HEK293 (cell line): ENCODE measurements around the gene CFAP69.

Experiments
- CTCF ChIA-PET: fragments of 350-600 bp; formaldehyde crosslinking; extraction: SDS; loops from one replicate; lab custom pipeline; 2021; ENCODE audit warnings: antibody characterized with exemption; lab: Yijun Ruan, JAX
- POLR2A ChIA-PET: fragments of 300-600 bp; formaldehyde crosslinking; extraction: SDS; loops from one replicate; lab custom pipeline; 2020; ENCODE audit warnings: antibody characterized with exemption, inconsistent platforms; lab: Yijun Ruan, JAX
- H3K27ac ChIP-seq: fragments of 200-500 bp; sonication (Bioruptor generic); 2 replicates; pipeline ENCODE4 v1.5.1; 2014; ENCODE audit warnings: low read depth, low read length, control low read depth, inconsistent platforms; ENCODE audit errors: extremely low read depth
- H3K36me3 ChIP-seq, 2 experiments: fragments of 200-500 bp in 1 of 2; sonication (Bioruptor generic) in 1 of 2; 1 replicate in 1 of 2; 2 replicates in 1 of 2; pipeline ENCODE4 v1.5.1; 2014 to 2017; ENCODE audit warnings: inconsistent platforms in 2 of 2, low read length in 2 of 2; ENCODE audit not compliant: control insufficient read depth in 2 of 2, insufficient read depth in 1 of 2
- H3K4me1 ChIP-seq: fragments of 200-500 bp; sonication (Bioruptor generic); 2 replicates; pipeline ENCODE4 v1.5.1; 2014; ENCODE audit warnings: mild to moderate bottlenecking, low read length, inconsistent platforms; ENCODE audit not compliant: control insufficient read depth, insufficient read depth
- H3K4me3 ChIP-seq: 2 replicates; pipeline ENCODE4 v1.5.1; 2011; ENCODE audit warnings: low read depth, mild to moderate bottlenecking, control low read depth, low read length, moderate library complexity
- H3K9me3 ChIP-seq: fragments of 200-500 bp; sonication (Bioruptor generic); 2 replicates; pipeline ENCODE4 v1.5.1; 2014; ENCODE audit warnings: low read depth, low read length, inconsistent platforms; ENCODE audit not compliant: control insufficient read depth, insufficient read depth
- BCL6B ChIP-seq: fragments of 450-650 bp; formaldehyde crosslinking; IDR thresholded peaks from 2 replicates; pipeline ENCODE4 v1.5.1; 2017; ENCODE audit warnings: missing biosample characterization, missing genetic modification characterization
- FEZF1 ChIP-seq: fragments of 450-650 bp; formaldehyde crosslinking; IDR thresholded peaks from 2 replicates; pipeline ENCODE4 v1.5.1; 2016; ENCODE audit warnings: missing biosample characterization, missing genetic modification characterization
- PRDM2 ChIP-seq: fragments of 450-650 bp; formaldehyde crosslinking; IDR thresholded peaks from 2 replicates; pipeline ENCODE4 v1.5.1; 2016; ENCODE audit warnings: missing biosample characterization, missing genetic modification characterization, borderline replicate concordance
- YY2 ChIP-seq: fragments of 450-650 bp; formaldehyde crosslinking; IDR thresholded peaks from 2 replicates; pipeline ENCODE4 v1.5.1; 2016; ENCODE audit warnings: missing biosample characterization, missing genetic modification characterization
- ZIC2 ChIP-seq: fragments of 450-650 bp; formaldehyde crosslinking; IDR thresholded peaks from 2 replicates; pipeline ENCODE4 v1.5.1; 2016; ENCODE audit warnings: missing biosample characterization, missing genetic modification characterization
- ZNF157 ChIP-seq: fragments of 450-650 bp; formaldehyde crosslinking; IDR thresholded peaks from 2 replicates; pipeline ENCODE4 v1.5.1; 2016; ENCODE audit warnings: missing biosample characterization, missing genetic modification characterization
- ZNF311 ChIP-seq: fragments of 450-650 bp; formaldehyde crosslinking; IDR thresholded peaks from 2 replicates; pipeline ENCODE4 v1.5.1; 2017; ENCODE audit warnings: missing biosample characterization, missing genetic modification characterization, borderline replicate concordance
- ZNF548 ChIP-seq: fragments of 450-650 bp; formaldehyde crosslinking; IDR thresholded peaks from 2 replicates; pipeline ENCODE4 v1.5.1; 2016; ENCODE audit warnings: missing biosample characterization, missing genetic modification characterization
- ZNF623 ChIP-seq: fragments of 450-650 bp; formaldehyde crosslinking; IDR thresholded peaks from 2 replicates; pipeline ENCODE4 v1.5.1; 2016; ENCODE audit warnings: missing biosample characterization, missing genetic modification characterization
- ZNF664 ChIP-seq: fragments of 450-650 bp; formaldehyde crosslinking; IDR thresholded peaks from 2 replicates; pipeline ENCODE4 v1.5.1; 2016; ENCODE audit warnings: missing biosample characterization, missing genetic modification characterization
- ZNF785 ChIP-seq: fragments of 450-650 bp; formaldehyde crosslinking; IDR thresholded peaks from 2 replicates; pipeline ENCODE4 v1.5.1; 2016; ENCODE audit warnings: missing biosample characterization, missing genetic modification characterization
- ZNF830 ChIP-seq: fragments of 450-650 bp; IDR thresholded peaks from 2 replicates; pipeline ENCODE4 v1.5.0; 2018; ENCODE audit warnings: missing biosample characterization, missing genetic modification characterization, low read depth, mild to moderate bottlenecking, moderate library complexity
- TF ChIP-seq, protein P1 (sequence below): fragments of 450-650 bp; formaldehyde crosslinking; IDR thresholded peaks from 2 replicates; pipeline ENCODE4 v1.5.1; 2016; ENCODE audit warnings: missing biosample characterization, missing genetic modification characterization
- TF ChIP-seq, protein P2 (sequence below): fragments of 450-650 bp; formaldehyde crosslinking; IDR thresholded peaks from 2 replicates; pipeline ENCODE4; 2016; ENCODE audit warnings: missing biosample characterization, missing genetic modification characterization
- TF ChIP-seq, protein P3 (sequence below): sonication (generic); formaldehyde crosslinking; IDR thresholded peaks from 2 replicates; pipeline ENCODE4 v1.8.1; 2022; ENCODE audit warnings: mild to moderate bottlenecking, moderate library complexity, missing genetic modification reagents

CFAP69 gene

DNA sequence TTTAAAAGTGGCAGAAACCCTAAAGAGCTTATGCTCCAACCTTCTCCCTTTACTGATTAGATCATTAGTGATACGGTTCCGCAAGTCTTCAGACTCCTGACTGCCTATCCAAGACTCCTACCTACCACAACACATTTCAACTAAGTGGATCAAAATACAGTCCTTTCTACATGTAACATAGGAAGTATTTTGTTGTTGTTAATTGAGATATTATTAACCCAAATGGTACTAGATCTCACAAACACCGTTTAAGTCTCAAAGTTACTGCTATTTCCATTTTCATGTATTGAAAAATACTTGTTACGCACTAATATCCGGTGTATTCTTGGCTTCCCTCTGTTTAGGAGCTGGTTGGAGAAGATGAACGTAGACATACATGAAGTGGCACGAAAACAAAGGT, 75.0 kb downstream of the CFAP69 start:
- ChIA-PET CTCF (no interaction called here), POLR2A (no interaction called here)
- H3K4me3 ChIP-seq = no peak overlapping the region
- no peaks in the 10 kb centered on the region for H3K36me3 ChIP-seq
- TF ChIP-seq, protein P1, sequence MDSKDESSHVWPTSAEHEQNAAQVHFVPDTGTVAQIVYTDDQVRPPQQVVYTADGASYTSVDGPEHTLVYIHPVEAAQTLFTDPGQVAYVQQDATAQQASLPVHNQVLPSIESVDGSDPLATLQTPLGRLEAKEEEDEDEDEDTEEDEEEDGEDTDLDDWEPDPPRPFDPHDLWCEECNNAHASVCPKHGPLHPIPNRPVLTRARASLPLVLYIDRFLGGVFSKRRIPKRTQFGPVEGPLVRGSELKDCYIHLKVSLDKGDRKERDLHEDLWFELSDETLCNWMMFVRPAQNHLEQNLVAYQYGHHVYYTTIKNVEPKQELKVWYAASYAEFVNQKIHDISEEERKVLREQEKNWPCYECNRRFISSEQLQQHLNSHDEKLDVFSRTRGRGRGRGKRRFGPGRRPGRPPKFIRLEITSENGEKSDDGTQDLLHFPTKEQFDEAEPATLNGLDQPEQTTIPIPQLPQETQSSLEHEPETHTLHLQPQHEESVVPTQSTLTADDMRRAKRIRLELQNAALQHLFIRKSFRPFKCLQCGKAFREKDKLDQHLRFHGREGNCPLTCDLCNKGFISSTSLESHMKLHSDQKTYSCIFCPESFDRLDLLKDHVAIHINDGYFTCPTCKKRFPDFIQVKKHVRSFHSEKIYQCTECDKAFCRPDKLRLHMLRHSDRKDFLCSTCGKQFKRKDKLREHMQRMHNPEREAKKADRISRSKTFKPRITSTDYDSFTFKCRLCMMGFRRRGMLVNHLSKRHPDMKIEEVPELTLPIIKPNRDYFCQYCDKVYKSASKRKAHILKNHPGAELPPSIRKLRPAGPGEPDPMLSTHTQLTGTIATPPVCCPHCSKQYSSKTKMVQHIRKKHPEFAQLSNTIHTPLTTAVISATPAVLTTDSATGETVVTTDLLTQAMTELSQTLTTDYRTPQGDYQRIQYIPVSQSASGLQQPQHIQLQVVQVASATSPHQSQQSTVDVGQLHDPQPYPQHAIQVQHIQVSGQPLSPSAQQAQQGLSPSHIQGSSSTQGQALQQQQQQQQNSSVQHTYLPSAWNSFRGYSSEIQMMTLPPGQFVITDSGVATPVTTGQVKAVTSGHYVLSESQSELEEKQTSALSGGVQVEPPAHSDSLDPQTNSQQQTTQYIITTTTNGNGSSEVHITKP = no peak
- TF ChIP-seq ZNF664 (tag by site-specific recombination) = peak; percentile 94
- H3K4me1 ChIP-seq = no peaks in the 10 kb centered on the region
- no peak overlapping the region for H3K27ac ChIP-seq
- H3K9me3 ChIP-seq = no peaks in the 10 kb centered on the region

- TF ChIP-seq BCL6B (tag by site-specific recombination) (no peak), ZNF548 (tag by site-specific recombination) (no peak), ZNF830 (tag by site-specific recombination) (no peak), ZIC2 (tag by site-specific recombination) (no peak), FEZF1 (tag by site-specific recombination) (no peak), ZNF664 (tag by site-specific recombination) (no peak), ZNF311 (tag by site-specific recombination) (no peak), ZNF623 (tag by site-specific recombination) (no peak), YY2 (tag by site-specific recombination) (no peak), PRDM2 (no peak), ZNF157 (tag by site-specific recombination) (no peak), ZNF785 (tag by site-specific recombination) (no peak)
- TF ChIP-seq, protein P2, sequence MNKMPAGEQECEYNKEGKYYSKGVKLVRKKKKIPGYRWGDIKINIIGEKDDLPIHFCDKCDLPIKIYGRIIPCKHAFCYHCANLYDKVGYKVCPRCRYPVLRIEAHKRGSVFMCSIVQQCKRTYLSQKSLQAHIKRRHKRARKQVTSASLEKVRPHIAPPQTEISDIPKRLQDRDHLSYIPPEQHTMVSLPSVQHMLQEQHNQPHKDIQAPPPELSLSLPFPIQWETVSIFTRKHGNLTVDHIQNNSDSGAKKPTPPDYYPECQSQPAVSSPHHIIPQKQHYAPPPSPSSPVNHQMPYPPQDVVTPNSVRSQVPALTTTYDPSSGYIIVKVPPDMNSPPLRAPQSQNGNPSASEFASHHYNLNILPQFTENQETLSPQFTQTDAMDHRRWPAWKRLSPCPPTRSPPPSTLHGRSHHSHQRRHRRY (tag by site-specific recombination) = no peak
- TF ChIP-seq, protein P3, sequence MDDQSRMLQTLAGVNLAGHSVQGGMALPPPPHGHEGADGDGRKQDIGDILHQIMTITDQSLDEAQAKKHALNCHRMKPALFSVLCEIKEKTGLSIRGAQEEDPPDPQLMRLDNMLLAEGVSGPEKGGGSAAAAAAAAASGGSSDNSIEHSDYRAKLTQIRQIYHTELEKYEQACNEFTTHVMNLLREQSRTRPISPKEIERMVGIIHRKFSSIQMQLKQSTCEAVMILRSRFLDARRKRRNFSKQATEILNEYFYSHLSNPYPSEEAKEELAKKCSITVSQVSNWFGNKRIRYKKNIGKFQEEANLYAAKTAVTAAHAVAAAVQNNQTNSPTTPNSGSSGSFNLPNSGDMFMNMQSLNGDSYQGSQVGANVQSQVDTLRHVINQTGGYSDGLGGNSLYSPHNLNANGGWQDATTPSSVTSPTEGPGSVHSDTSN (CRISPR knock-in tag) = no peak
- H3K36me3 ChIP-seq = no peaks in the 10 kb centered on the region
- CTCF ChIA-PET = no interaction called here
- no peak overlapping the region for H3K4me3 ChIP-seq
- POLR2A ChIA-PET = no interaction called here
- H3K27ac ChIP-seq = no peak overlapping the region
- no peaks in the 10 kb centered on the region for H3K4me1 ChIP-seq
- no peaks in the 10 kb centered on the region for H3K9me3 ChIP-seq
Observed at GRCh38 chr7:90320418-90320800, 75.4 kb downstream of the CFAP69 start.
